ENCODE measurements around the gene SPATA4. TPM values are rescaled to one million over a fixed set of nuclear protein-coding genes. Genes with fewer than 3 reads are reported as not detected.
A peak's percentile ranks its signal among the peaks of the same experiment; 100 is the strongest.

The SPATA4 gene
- total and polyA plus RNA-seq, 2 of the 4 experiments (the other 2 are of a cell fraction) = under 0.01 to 0.09 TPM

- TF ChIP-seq POLR2A (IDR thresholded peaks at IDR 0.05; ENCODE audit: low read depth, low read length) (no peak), NFE2L2 (IDR thresholded peaks at IDR 0.05; ENCODE audit: low read depth, low read length) (no peak), CTCF (conservative IDR thresholded peaks at IDR 0.05; ENCODE audit: low read depth, low read length) (no peak), MAZ (IDR thresholded peaks at IDR 0.05; ENCODE audit: borderline replicate concordance, low read depth, low read length) (no peak), FOS (IDR thresholded peaks at IDR 0.05; ENCODE audit: low read depth, low read length) (no peak), CHD1 (IDR thresholded peaks at IDR 0.05; ENCODE audit: low read depth, low read length) (no peak), BHLHE40 (IDR thresholded peaks at IDR 0.05; ENCODE audit: low read depth, low read length) (no peak), RCOR1 (IDR thresholded peaks at IDR 0.05; ENCODE audit: insufficient replicate concordance, low read length) (no peak), RAD21 (IDR thresholded peaks at IDR 0.05; ENCODE audit: low read length) (no peak), RFX5 (IDR thresholded peaks at IDR 0.05; ENCODE audit: low read depth, low read length) (no peak), MXI1 (IDR thresholded peaks at IDR 0.05; ENCODE audit: borderline replicate concordance, low read depth, low read length) (no peak), MAFK (IDR thresholded peaks at IDR 0.05; ENCODE audit: low read depth, low read length) (no peak), SMC3 (IDR thresholded peaks at IDR 0.05; ENCODE audit: low read depth, low read length) (no peak), CEBPB (IDR thresholded peaks at IDR 0.05; ENCODE audit: low read depth, low read length) (no peak)
- TF ChIP-seq, protein P1, sequence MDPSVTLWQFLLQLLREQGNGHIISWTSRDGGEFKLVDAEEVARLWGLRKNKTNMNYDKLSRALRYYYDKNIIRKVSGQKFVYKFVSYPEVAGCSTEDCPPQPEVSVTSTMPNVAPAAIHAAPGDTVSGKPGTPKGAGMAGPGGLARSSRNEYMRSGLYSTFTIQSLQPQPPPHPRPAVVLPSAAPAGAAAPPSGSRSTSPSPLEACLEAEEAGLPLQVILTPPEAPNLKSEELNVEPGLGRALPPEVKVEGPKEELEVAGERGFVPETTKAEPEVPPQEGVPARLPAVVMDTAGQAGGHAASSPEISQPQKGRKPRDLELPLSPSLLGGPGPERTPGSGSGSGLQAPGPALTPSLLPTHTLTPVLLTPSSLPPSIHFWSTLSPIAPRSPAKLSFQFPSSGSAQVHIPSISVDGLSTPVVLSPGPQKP (IDR thresholded peaks at IDR 0.05; ENCODE audit: borderline replicate concordance, low read depth, low read length) = no peak
- TF ChIP-seq, protein P2, sequence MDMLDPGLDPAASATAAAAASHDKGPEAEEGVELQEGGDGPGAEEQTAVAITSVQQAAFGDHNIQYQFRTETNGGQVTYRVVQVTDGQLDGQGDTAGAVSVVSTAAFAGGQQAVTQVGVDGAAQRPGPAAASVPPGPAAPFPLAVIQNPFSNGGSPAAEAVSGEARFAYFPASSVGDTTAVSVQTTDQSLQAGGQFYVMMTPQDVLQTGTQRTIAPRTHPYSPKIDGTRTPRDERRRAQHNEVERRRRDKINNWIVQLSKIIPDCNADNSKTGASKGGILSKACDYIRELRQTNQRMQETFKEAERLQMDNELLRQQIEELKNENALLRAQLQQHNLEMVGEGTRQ (IDR thresholded peaks at IDR 0.05; ENCODE audit: low read depth, low read length) = no peak
- in situ Hi-C loops (cut with MboI; ENCODE audit: low sequenced_read_pairs) = no loop called here
- Histone ChIP-seq H3K4ac (ENCODE audit: low read depth, low read length) (no peak overlapping the region), H3K9me3 (ENCODE audit: control insufficient read depth, insufficient read depth, low read length) (no peaks in the 10 kb centered on the region), H3K4me1 (ENCODE audit: control insufficient read depth, insufficient read depth, low read length) (no peaks in the 10 kb centered on the region), H3K18ac (ENCODE audit: low read depth, low read length) (peak overlapping the region; percentile 68; the same call in 1 of the 2 replicates), H3K4me3 (ENCODE audit: insufficient read depth, low read depth, low read length) (no peak overlapping the region), H4K91ac (ENCODE audit: insufficient read depth, low read depth, low read length) (no peak overlapping the region), H3K9ac (ENCODE audit: low read depth, low read length) (no peak overlapping the region), H3K79me1 (ENCODE audit: low read depth in 1 of 2, low read length in 2 of 2) (no peaks in the 10 kb centered on the region), H2AK9ac (replicated peaks; ENCODE audit: low read depth, low read length, poor library complexity) (no peak overlapping the region), H2AK5ac (ENCODE audit: low read depth, low read length) (no peak overlapping the region), H4K20me1 (ENCODE audit: insufficient read depth, low read length) (no peaks in the 10 kb centered on the region), H2AFZ (replicated peaks; ENCODE audit: low read length, poor library complexity) (no peak overlapping the region), H3K14ac (replicated peaks; ENCODE audit: low read depth, low read length) (no peak overlapping the region), H3K36me3 (ENCODE audit: control insufficient read depth, insufficient read depth, low read length) (no peaks in the 10 kb centered on the region), H2BK20ac (ENCODE audit: low read depth, low read length) (peak overlapping the region; percentile 91), H4K5ac (ENCODE audit: low read depth, low read length) (peak overlapping the region; percentile 64; the same call in 1 of the 2 replicates), H3K23ac (ENCODE audit: low read depth, low read length) (no peak overlapping the region), H3K4me2 (ENCODE audit: low read depth, low read length) (no peak overlapping the region), H3K56ac (ENCODE audit: extremely low read depth, insufficient read depth, low read length) (no peak overlapping the region), H3K27ac (ENCODE audit: insufficient read depth, low read length) (no peak overlapping the region), H2BK15ac (ENCODE audit: low read depth, low read length) (0 out of 3 replicates have a peak overlapping the region, but pooled peaks have one; percentile 4), H3K9me1 (ENCODE audit: insufficient read depth, low read length) (no peaks in the 10 kb centered on the region), H4K8ac (ENCODE audit: low read depth in 2 of 2, low read length in 2 of 2) (peak overlapping the region; percentile 8 to 61; a peak in 1 of 4 replicates), H3K27me3 (ENCODE audit: control insufficient read depth, insufficient read depth, low read length) (no peaks in the 10 kb centered on the region), H2BK5ac (ENCODE audit: low read depth, low read length, poor library complexity, severe bottlenecking) (peak overlapping the region; percentile 89), H2BK120ac (ENCODE audit: low read depth, low read length) (peak overlapping the region; percentile 74; the same call in 1 of the 2 replicates)
- intact Hi-C loops (cut with micrococcal nuclease) = loop anchor here (1.0 to 5.0 kb wide), 3 partner anchors 37 to 191 kb away; no protein-coding TSS in a partner anchor
- ChIA-PET POLR2A (ENCODE audit: unreplicated experiment) (no interaction called here), CTCF (interaction anchor here (0.8 to 2.3 kb wide), 5 partner anchors 9 to 190 kb away, joined by 4 to 8 read pairs (median 4); no protein-coding TSS in a partner anchor)
- no TSS peak for BruUV-seq (replicated peaks)
- dilution Hi-C loops (cut with HindIII; ENCODE audit: low sequenced_read_pairs, unreplicated experiment) = no loop called here
- no peak for ATAC-seq (ENCODE audit: low read depth)
- no CpG with 5 or more reads among the region's 2 CpGs for WGBS, 2 experiments (ENCODE audit: extremely low coverage in 2 of 2, insufficient read length in 1 of 2)
- DNase-seq = no peak
Observed at GRCh38 chr4:176150704-176151103, 44.7 kb downstream of the SPATA4 start.
